ENCODE data around the gene NUP50. TPM values are rescaled to one million over a fixed set of nuclear protein-coding genes. Genes with fewer than 3 reads are reported as not detected.

The NUP50 gene
- total and polyA plus RNA-seq, 2 of the 13 experiments (the other 11 are each of a cell fraction or from before 2014, with no cell fraction given), result 14.2 to 52.4 TPM

GRCh38 chr22:45233827-45234226 lies 70.1 kb downstream of the NUP50 start:
- ATAC-seq, result peak; percentile 34
- in situ Hi-C loops (cut with HindIII; ENCODE audit: extremely low pct_ligation_motif_present, low pct_unique_long_range_greater_than_20kb), result no loop called here

More at GRCh38 chr22:45233827-45234226, 70.1 kb downstream of the NUP50 start:
- intact Hi-C loops (cut with micrococcal nuclease; ENCODE audit: unreplicated experiment), result no loop called here
- Histone ChIP-seq H3K9me3 (ENCODE audit: low read length) (no peaks in the 10 kb centered on the region), H3K27ac (ENCODE audit: extremely low read length, insufficient read depth, low read length) (peak overlapping the region; percentile 33), H3K4me2 (ENCODE audit: low read depth, low read length) (peak overlapping the region; percentile 36; the same call in 1 of the 2 replicates), H4K20me1 (ENCODE audit: insufficient read depth, low read length) (peaks cover 6% of the 10 kb centered on the region; the same call in 1 of the 2 replicates), H3K4me3 (replicated peaks in 1 of 3; ENCODE audit: insufficient read depth in 1 of 3, low read depth in 2 of 3, low read length in 3 of 3) (peak overlapping the region in 1 of 3 experiments; percentile 7; a peak in 1 of 6 replicates), H3K79me2 (ENCODE audit: insufficient read depth, low read length) (peaks cover 18% of the 10 kb centered on the region), H3K27me3 (ENCODE audit: control insufficient read depth in 1 of 2, insufficient read depth in 2 of 2, low read length in 2 of 2) (no peaks in the 10 kb centered on the region), H3K36me3 (replicated peaks in 1 of 2; ENCODE audit: control insufficient read depth in 1 of 2, insufficient read depth in 2 of 2, low read length in 2 of 2) (peaks cover 3 to 5% of the 10 kb centered on the region in 2 experiments; a peak in 3 of 5 replicates), H3K4me1 (ENCODE audit: insufficient read depth, low read length) (peaks cover 55% of the 10 kb centered on the region), H3K9ac (ENCODE audit: insufficient read depth, low read depth, low read length) (peak overlapping the region; percentile 19; the same call in 1 of the 2 replicates), H2AFZ (ENCODE audit: low read length) (no peak overlapping the region)
- CTCF ChIA-PET (ENCODE audit: low intra/inter-chr PET ratio, low total read pairs), result interaction anchor here (0.6 kb wide), 1 partner anchor 45 kb away, joined by 3 read pairs; no protein-coding TSS in a partner anchor
- no TSS peak for BruUV-seq (replicated peaks)
- POLR2A ChIA-PET, result interaction anchor here (1.8 kb wide), 1 partner anchor 12 kb away, joined by 9 read pairs; no protein-coding TSS in a partner anchor
- 56% methylated on average over 3 of the region's 10 CpGs for WGBS (ENCODE audit: low lambda C conversion rate)
- no peak for TF ChIP-seq U2AF2 (IDR thresholded peaks at IDR 0.05; ENCODE audit: low read depth, low read length)
- peak; percentile 66; the same call in 1 of the 2 replicates for TF ChIP-seq ZBTB33 (CRISPR knock-in tag; IDR thresholded peaks at IDR 0.05)
- no peak for TF ChIP-seq TFAP4 (IDR thresholded peaks at IDR 0.05; ENCODE audit: borderline replicate concordance, low read depth)
- TF ChIP-seq ZNF687 (CRISPR knock-in tag; IDR thresholded peaks at IDR 0.05), result peak; percentile 47; the same call in 1 of the 2 replicates
- no peak for TF ChIP-seq THRA (CRISPR knock-in tag; IDR thresholded peaks at IDR 0.05; ENCODE audit: borderline replicate concordance)
- peak; percentile 78; the same call in 1 of the 2 replicates for TF ChIP-seq ZBTB38 (CRISPR knock-in tag; IDR thresholded peaks at IDR 0.05)
- TF ChIP-seq USF2 (IDR thresholded peaks at IDR 0.05; ENCODE audit: low read depth, low read length), result no peak
- TF ChIP-seq USF2 (CRISPR knock-in tag; IDR thresholded peaks at IDR 0.05; ENCODE audit: borderline replicate concordance), result no peak
- FAIRE-seq (no peak), DNase-seq (ENCODE audit: low spot score) (no peak)
